GM12874 (cell line): ENCODE results near the gene MRE11.
A peak's percentile ranks its signal among the peaks of the same experiment; 100 is the strongest.

Source experiments
- CTCF ChIP-seq: IDR thresholded peaks from 2 replicates; pipeline ENCODE4 v1.5.1; 2011; ENCODE audit warnings: low read depth, mild to moderate bottlenecking, control low read depth, low read length, moderate library complexity; ENCODE audit not compliant: insufficient read depth

MRE11 gene

GRCh38 chr11:94516725-94517124, 23.1 kb upstream of the MRE11 start:
- no peak for TF ChIP-seq CTCF

GRCh38 chr11:94515398-94515797, 21.8 kb upstream of the MRE11 start:
- no peak for TF ChIP-seq CTCF

- no peak for TF ChIP-seq CTCF
These were observed 19.4 kb upstream of the MRE11 start for GRCh38 chr11:94513091-94513490.

GRCh38 chr11:94511932-94512781, 18.5 kb upstream of the MRE11 start, which contains the start of gene C11orf97:
TSS of gene C11orf97 (plus strand) at chr11:94512461. CDS start at chr11:94512529, 68 bp downstream.
- TF ChIP-seq CTCF, result no peak

GRCh38 chr11:94507485-94507884, 13.8 kb upstream of the MRE11 start:
- no peak for TF ChIP-seq CTCF

GRCh38 chr11:94504689-94505293, 11.1 kb upstream of the MRE11 start:
- TF ChIP-seq CTCF, result peak; percentile 27; the same call in 1 of the 2 replicates

- TF ChIP-seq CTCF, result no peak
These were observed 7.9 kb upstream of the MRE11 start for GRCh38 chr11:94501522-94501921.
